ENCODE results near the gene GRAMD2A.

GRAMD2A gene

GRCh38 chr15:72113347-72114031 lies 84.1 kb downstream of the GRAMD2A start:
- Histone ChIP-seq H3K9ac (ENCODE audit: low read length) (no peak overlapping the region), H2AFZ (ENCODE audit: low read depth, low read length, severe bottlenecking) (no peak overlapping the region), H3K79me2 (ENCODE audit: insufficient read depth, low read length) (peaks cover 84% of the 10 kb centered on the region), H3K36me3 (ENCODE audit: low read length) (no peaks in the 10 kb centered on the region), H4K20me1 (ENCODE audit: low read depth, low read length) (peaks cover 8% of the 10 kb centered on the region), H3K4me2 (ENCODE audit: low read depth, low read length, poor library complexity, severe bottlenecking) (peak overlapping the region; percentile 4), H3F3A (ENCODE audit: insufficient read depth) (peaks cover 3% of the 10 kb centered on the region; the same call in 1 of the 2 replicates), H3K9me2 (replicated peaks; ENCODE audit: insufficient read depth, low read length) (no peaks in the 10 kb centered on the region), H3K9me3 (ENCODE audit: insufficient read depth, low read length) (no peaks in the 10 kb centered on the region), H3K4me3 (ENCODE audit: insufficient read depth, low read length, poor library complexity, severe bottlenecking) (no peak overlapping the region), H3K27me3 (ENCODE audit: low read length) (no peaks in the 10 kb centered on the region), H3K27ac (ENCODE audit: low read depth, low read length) (no peak overlapping the region)
- TF ChIP-seq CTCF (IDR thresholded peaks at IDR 0.05; ENCODE audit: insufficient read depth, low read length, poor library complexity, severe bottlenecking) (no peak), EZH2phosphoT487 (conservative IDR thresholded peaks at IDR 0.05; ENCODE audit: low read length) (no peak)

GRCh38 chr15:72112805-72113204 lies 84.8 kb downstream of the GRAMD2A start:
- H3K36me3 ChIP-seq (ENCODE audit: low read length), result no peaks in the 10 kb centered on the region
- H3K79me2 ChIP-seq (ENCODE audit: insufficient read depth, low read length), result peaks cover 91% of the 10 kb centered on the region
- H3K27me3 ChIP-seq (ENCODE audit: low read length), result no peaks in the 10 kb centered on the region
- peak overlapping the region; percentile 4 for H3K4me2 ChIP-seq (ENCODE audit: low read depth, low read length, poor library complexity, severe bottlenecking)
- no peak overlapping the region for H3K4me3 ChIP-seq (ENCODE audit: insufficient read depth, low read length, poor library complexity, severe bottlenecking)
- H3K9me3 ChIP-seq (ENCODE audit: insufficient read depth, low read length), result no peaks in the 10 kb centered on the region
- H2AFZ ChIP-seq (ENCODE audit: low read depth, low read length, severe bottlenecking), result no peak overlapping the region
- H3K9me2 ChIP-seq (replicated peaks; ENCODE audit: insufficient read depth, low read length), result no peaks in the 10 kb centered on the region
- TF ChIP-seq EZH2phosphoT487 (conservative IDR thresholded peaks at IDR 0.05; ENCODE audit: low read length), result no peak
- TF ChIP-seq CTCF (IDR thresholded peaks at IDR 0.05; ENCODE audit: insufficient read depth, low read length, poor library complexity, severe bottlenecking), result no peak
- H3F3A ChIP-seq (ENCODE audit: insufficient read depth), result peaks cover 3% of the 10 kb centered on the region; the same call in 1 of the 2 replicates
- H4K20me1 ChIP-seq (ENCODE audit: low read depth, low read length), result peaks cover 8% of the 10 kb centered on the region
- H3K9ac ChIP-seq (ENCODE audit: low read length), result no peak overlapping the region
- H3K27ac ChIP-seq (ENCODE audit: low read depth, low read length), result no peak overlapping the region

GRCh38 chr15:72112116-72112515 lies 85.5 kb downstream of the GRAMD2A start:
- Histone ChIP-seq H3K4me2 (ENCODE audit: low read depth, low read length, poor library complexity, severe bottlenecking) (peak overlapping the region; percentile 4), H3F3A (ENCODE audit: insufficient read depth) (peaks cover 3% of the 10 kb centered on the region; the same call in 1 of the 2 replicates), H3K79me2 (ENCODE audit: insufficient read depth, low read length) (peaks cover 95% of the 10 kb centered on the region), H3K27me3 (ENCODE audit: low read length) (no peaks in the 10 kb centered on the region), H3K9me3 (ENCODE audit: insufficient read depth, low read length) (no peaks in the 10 kb centered on the region), H3K27ac (ENCODE audit: low read depth, low read length) (no peak overlapping the region), H3K9me2 (replicated peaks; ENCODE audit: insufficient read depth, low read length) (no peaks in the 10 kb centered on the region), H2AFZ (ENCODE audit: low read depth, low read length, severe bottlenecking) (no peak overlapping the region), H3K4me3 (ENCODE audit: insufficient read depth, low read length, poor library complexity, severe bottlenecking) (no peak overlapping the region), H4K20me1 (ENCODE audit: low read depth, low read length) (peaks cover 8% of the 10 kb centered on the region), H3K36me3 (ENCODE audit: low read length) (no peaks in the 10 kb centered on the region), H3K9ac (ENCODE audit: low read length) (no peak overlapping the region)
- TF ChIP-seq CTCF (IDR thresholded peaks at IDR 0.05; ENCODE audit: insufficient read depth, low read length, poor library complexity, severe bottlenecking) (no peak), EZH2phosphoT487 (conservative IDR thresholded peaks at IDR 0.05; ENCODE audit: low read length) (no peak)

Measured in SU-DHL-6 (cell line).